Skin of body (tissue), 2 donors: ENCODE results near the gene CSMD2. TPM values are rescaled to one million over a fixed set of nuclear protein-coding genes. Genes with fewer than 3 reads are reported as not detected.
A peak's percentile ranks its signal among the peaks of the same experiment; 100 is the strongest.

Experiments
- DNase-seq: peaks from one replicate; lab custom pipeline; 2025; lab: John Stamatoyannopoulos, UW
- total RNA-seq: library from RNA; depleted of rRNA; stranded (reverse); fragments of >200 nt; gene quantifications from one replicate; pipeline ENCODE4 v1.2.3, GENCODE V29; 2014

Gene CSMD2
- total RNA-seq, 1 donor from 2014 or later, result 2.4 TPM

- no peak for DNase-seq
These were observed 258.9 kb downstream of the CSMD2 start for GRCh38 chr1:33906156-33906555.

GRCh38 chr1:33905241-33905640 is 259.8 kb downstream of the CSMD2 start:
- DNase-seq, result no peak

GRCh38 chr1:33903210-33903589 is 261.8 kb downstream of the CSMD2 start:
- DNase-seq, result no peak

GRCh38 chr1:33902486-33903209 is 262.4 kb downstream of the CSMD2 start:
- no peak for DNase-seq

- DNase-seq, result no peak
These were observed 265.3 kb downstream of the CSMD2 start for GRCh38 chr1:33899746-33900145.

GRCh38 chr1:33898881-33899280 is 266.1 kb downstream of the CSMD2 start:
- DNase-seq, result no peak

GRCh38 chr1:33898406-33898805 is 266.6 kb downstream of the CSMD2 start:
- DNase-seq, result no peak

- no peak for DNase-seq
These were observed 267.8 kb downstream of the CSMD2 start for GRCh38 chr1:33897092-33897725.

GRCh38 chr1:33895976-33896375 is 269.1 kb downstream of the CSMD2 start:
- DNase-seq, result no peak

- DNase-seq, result no peak
These were observed 269.6 kb downstream of the CSMD2 start for GRCh38 chr1:33895396-33895795.

- DNase-seq, result peak; percentile 94
These were observed 271.7 kb downstream of the CSMD2 start for GRCh38 chr1:33893147-33893830.

GRCh38 chr1:33886496-33886895 is 278.5 kb downstream of the CSMD2 start:
- no peak for DNase-seq

- peak; percentile 43 for DNase-seq
These were observed 284.7 kb downstream of the CSMD2 start for GRCh38 chr1:33880305-33880704.

- no peak for DNase-seq
These were observed 286.6 kb downstream of the CSMD2 start for GRCh38 chr1:33878392-33878791.

- DNase-seq, result no peak
These were observed 287.9 kb downstream of the CSMD2 start for GRCh38 chr1:33876970-33877650.

- no peak for DNase-seq
These were observed 289.2 kb downstream of the CSMD2 start for GRCh38 chr1:33875862-33876261.

- no peak for DNase-seq
These were observed 290.4 kb downstream of the CSMD2 start for GRCh38 chr1:33874636-33875035.

GRCh38 chr1:33872683-33873082 is 292.3 kb downstream of the CSMD2 start:
- DNase-seq, result no peak

GRCh38 chr1:33872275-33872674 is 292.8 kb downstream of the CSMD2 start:
- DNase-seq, result no peak

- no peak for DNase-seq
These were observed 297.3 kb downstream of the CSMD2 start for GRCh38 chr1:33867684-33868083.

- peak; percentile 55 for DNase-seq
These were observed 298.7 kb downstream of the CSMD2 start for GRCh38 chr1:33866281-33866680.
